Measurements from ENCODE around the gene MAB21L4.
"Not testable (repeated sequence)": the region's sequence is repeated elsewhere in the genome, so short reads cannot be mapped to it uniquely, and the experiment has no call there.

Gene MAB21L4

DNA sequence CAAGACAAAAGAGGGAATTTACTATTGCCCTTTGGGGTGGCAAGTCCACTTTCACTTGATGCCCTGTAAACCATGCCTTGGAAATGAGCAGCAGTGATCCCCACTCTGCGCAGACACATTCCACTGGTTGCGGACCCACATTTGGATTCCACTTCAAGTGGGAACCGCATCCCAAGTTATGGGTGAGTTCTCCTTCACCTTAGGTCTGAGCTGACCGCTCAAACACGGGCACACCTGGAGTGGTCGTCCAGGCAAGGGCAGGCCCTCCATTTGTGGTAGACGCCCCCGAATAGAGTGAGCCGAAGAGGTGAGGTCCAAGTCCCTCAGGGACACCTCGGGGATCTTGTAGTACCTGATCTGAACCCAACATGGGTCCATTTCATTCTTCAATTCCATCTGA is 37.1 kb downstream of the MAB21L4 start:
- DNase-seq (ENCODE audit: low read depth in 2 of 2) = no peak

DNA sequence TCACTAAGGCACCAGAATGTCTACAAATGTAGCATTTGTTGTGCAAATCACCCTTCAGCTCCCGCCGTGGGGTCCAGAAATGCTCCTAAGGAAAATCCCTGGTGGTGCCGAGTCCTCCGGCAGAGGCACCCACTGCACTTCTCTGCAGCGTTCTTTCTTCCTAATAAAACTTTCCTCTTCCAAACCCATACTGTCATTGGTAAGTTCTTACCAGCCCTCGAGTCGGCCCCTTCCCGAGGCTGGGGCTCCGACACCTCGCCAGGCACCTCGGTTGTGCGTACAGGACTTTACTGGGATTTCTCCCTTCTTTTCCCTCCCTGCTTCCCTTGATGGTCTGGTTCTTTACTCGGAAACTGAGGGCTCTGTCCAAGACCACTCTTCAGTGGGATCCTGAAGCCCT is 37.6 kb downstream of the MAB21L4 start:
- DNase-seq (ENCODE audit: low read depth in 2 of 2) = no peak

DNA sequence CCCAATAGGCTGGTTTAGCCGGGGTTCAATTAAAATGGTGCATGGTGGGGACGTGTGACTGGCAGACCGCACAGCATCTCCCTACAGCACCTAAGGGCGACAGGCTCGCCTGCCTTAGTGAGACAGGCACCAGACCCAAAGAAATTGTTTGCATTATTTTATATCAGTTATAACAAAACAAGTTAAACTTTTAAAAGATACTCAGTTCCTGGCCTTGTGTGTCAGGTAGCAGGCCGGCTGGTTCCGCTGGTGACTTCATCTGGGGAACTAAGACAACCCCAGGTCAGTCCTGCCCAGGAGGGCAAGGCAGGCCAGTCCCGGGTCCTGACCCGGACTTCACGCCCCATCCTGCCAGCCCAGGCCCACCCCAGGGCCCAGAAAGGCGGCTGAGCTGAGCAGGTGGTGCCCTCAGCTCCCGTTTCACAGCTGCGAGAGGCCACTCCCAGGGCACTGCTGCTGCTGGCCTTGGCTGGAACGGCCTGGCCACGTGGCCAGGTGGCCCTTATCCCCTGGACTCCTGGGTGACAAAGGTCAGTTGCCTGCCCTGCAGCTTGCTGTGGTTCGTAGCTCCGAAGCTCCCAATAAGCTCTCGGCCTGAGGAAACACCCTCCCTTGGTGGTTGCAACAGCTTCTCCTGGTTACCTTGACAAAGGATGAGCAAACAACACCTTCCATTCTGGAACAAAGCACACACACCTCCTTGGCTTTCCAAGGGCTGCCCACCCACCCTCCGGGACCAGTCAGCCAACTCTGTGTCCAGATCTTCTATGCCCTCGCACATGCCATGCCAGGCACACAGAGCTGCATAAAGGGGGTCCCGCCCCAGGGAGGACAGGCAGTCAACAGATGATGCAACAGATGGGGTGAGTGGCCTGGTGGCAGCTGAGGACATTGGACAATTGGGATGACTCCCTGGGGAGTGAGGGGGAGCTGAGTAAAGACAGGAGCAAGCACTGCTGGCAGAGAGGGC is 38.6 kb downstream of the MAB21L4 start:
- no peak for DNase-seq (ENCODE audit: low read depth in 2 of 2)

DNA sequence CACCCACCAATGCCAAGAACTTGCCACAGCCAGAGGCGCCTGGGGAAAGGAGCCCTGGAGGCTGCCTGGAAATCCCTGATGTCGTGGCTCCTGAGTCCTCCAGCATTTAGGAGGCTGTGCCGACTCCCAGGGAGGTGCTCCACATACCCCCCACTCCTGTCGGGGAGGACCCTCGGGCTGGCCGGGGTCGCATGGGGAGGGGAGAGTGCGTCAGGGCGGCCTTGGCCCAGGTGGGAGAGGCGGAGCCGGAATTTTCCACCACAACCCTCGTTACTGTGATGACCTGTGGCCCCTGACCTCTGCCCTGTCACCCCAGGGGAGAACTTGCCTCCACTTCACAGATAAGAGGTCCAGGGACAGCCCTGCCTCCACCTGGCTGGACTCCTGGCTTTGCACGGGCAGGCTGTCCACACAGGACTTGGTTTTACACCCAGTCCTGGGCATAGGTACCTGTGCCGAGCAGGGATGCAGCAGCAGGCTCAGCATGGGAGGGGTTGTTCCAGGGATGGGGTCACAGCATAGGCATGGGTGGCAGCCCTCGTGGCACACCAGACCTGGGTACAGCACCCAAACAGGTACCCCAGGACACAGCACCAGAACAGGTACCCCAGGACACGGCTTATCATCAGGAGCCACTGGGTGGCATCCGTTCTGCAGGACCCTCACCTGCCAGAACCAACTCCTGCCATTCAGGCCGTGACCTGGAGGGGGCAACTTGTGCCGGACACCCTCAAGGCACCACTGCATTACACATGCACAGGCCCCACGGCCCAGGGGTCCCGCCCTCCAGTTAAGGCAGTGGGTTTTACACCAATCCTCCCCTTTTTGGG is 39.6 kb downstream of the MAB21L4 start:
- DNase-seq (ENCODE audit: low read depth in 2 of 2) = no peak

DNA sequence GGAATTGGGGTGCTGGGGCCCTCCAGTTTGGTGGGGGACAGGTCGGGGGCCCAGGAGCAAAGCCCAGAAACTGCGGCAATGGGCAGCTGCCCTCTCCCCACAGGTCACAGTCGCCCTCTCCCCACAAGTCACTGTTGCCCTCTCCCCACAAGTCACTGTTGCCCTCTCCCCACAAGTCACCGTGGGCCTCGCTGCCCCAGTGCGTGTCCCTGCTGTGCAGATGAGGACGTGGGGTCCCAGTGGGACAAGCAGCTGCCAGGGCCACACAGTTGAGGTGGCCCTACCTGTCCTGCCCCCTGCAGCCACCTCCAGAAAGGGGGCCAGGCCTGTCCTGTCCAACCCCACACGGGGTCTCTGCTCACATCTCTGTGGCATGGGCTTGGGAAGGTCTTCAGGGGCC is 40.3 kb downstream of the MAB21L4 start:
- DNase-seq (ENCODE audit: low read depth in 2 of 2) = no peak

DNA sequence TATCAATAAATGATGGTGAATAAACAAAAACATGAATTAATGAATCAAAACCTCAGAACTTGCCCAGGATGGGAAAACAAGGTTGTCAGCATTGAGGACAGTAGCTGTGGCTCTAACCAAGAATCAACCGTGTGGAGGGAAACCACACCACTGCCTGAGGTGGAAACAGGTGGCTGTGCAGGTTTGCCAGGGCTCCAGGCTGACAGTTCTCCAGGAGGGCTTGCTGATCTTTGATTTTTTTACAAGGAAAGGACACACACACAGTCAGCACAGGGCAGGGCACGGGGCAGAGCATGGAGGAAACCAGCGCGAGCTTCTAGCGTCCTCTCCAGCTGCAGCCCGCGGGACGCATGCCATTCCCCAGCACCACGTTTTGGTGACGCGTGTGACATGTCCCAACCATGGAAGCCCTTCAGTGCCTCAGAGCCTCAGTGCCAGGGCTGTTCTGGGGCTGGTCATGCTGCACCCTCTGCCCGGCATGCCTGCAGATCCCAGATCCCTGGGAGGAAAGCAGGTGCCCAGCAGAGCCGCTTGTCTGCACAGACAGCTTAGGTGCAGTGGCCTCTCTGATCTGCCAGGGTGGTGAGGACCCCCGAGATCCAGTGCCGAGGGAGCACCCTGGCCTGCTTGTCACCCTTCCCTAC is 43.2 kb downstream of the MAB21L4 start:
- DNase-seq (ENCODE audit: low read depth in 2 of 2) = no peak

DNA sequence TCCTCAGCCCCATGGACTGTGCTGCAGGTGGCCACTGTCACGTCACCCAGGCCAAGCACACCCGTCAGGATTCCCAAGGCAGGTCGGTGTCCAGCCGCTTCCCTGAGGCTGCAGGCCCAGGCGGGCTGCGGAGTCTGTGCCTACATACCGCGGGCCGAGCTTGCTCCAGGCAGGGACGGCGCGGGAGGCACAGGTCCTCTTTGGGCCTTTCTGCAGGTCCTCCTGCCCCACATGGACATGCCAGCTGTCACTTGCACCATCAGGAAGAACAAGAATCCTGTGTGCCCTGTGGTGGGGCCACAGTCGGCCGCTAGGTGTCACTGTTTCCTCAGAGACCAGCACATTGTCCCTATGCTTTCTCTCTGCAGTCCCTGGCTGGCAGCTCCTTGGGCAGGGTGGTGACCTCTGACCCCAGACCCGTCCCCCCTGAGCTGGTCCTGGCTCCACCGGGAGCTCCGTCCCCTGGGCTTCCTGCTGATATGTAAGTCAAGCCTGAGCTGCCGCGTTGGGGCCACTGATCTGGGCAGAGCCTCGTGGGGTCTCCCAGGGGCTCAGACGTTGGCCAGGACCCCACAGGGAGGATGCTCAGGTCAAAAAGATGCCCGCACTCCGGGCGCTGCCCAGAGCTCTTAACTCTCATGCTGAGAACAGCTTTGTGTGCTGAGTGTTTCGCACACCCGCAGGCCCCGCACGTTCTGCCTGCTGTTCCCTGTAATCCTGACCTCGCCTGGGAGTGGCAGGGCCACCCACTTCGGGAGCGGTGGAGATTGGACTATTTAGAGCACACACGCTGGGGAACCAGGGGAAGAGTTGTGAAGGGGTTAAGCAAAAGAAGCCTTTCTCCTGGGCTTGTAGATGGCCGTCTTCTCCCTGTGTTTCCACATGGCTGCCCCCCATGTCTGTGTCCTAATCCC is 44.6 kb downstream of the MAB21L4 start:
- DNase-seq (ENCODE audit: low read depth in 2 of 2) = peak; percentile 59 to 74

DNA sequence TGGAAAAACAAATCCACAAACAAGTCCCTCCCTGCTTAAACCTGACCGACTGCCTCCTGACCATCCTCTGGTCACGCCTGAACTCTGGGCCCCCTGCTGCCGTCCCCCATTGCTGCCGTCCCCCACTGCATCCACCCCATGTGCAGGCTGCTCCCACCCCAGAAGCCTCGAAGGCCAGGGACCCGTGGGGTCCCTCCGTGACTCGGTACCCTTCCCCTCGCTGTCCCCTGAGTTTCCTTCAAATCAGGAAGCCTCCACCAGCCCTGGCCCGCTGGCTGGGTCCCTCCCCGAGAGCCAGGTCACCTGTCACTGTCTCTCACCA is 45.2 kb downstream of the MAB21L4 start:
- no peak for DNase-seq (ENCODE audit: low read depth in 2 of 2)

DNA sequence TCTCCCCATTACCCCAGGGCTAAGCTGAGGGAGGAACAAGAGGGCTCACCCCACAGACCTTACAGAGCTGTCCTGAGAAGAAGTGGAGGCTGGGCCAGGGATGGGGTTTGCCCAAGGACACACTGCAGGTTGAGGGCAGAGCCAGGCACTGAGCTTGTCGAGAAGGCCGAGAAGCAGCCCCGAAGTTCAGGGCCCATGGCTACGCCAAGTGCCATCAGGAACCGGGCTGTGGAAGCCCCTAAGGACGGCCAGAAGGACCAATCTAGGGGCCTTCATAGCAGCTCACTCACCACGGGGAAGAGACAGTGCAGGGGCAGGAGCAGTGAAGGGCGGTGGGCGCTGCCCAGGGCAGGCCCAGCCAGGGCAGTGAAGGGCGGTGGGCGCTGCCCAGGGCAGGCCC is 45.9 kb downstream of the MAB21L4 start:
- no peak for DNase-seq (ENCODE audit: low read depth in 2 of 2)

DNA sequence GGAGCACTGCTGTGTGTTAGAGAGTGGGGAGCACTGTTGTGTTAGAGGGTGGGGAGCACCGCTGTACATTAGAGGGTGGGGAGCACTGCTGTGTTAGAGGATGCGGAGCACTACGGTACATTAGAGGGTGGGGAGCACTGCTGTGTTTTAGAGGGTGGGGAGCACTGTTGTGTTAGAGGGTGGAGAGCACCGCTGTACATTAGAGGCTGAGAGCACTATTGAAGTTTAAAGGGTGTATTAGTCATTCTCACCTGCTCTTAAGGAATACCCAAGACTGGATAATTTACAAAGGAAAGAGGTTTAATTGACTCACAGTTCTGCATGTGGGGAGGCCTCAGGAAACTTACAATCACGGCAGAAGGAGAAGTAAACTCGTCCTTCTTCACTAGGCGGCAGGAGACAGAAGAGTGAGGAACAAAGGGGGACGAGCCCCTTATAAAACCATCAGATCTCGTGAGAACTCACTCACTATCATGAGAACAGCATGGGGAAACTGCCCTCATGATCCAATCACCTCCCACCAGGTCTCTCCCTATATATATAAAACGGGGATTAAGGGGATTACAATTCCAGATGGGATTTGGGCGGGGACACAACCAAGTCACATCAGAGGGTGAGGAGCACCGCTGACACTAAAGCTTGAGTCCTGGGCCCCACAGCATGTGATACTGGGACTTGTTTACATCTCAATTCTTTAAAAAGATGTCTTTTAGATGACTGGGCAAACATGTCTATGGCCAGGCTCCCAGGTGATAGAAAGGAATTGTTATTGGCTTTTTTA is 46.9 kb downstream of the MAB21L4 start:
- no peak for DNase-seq (ENCODE audit: low read depth in 2 of 2)

DNA sequence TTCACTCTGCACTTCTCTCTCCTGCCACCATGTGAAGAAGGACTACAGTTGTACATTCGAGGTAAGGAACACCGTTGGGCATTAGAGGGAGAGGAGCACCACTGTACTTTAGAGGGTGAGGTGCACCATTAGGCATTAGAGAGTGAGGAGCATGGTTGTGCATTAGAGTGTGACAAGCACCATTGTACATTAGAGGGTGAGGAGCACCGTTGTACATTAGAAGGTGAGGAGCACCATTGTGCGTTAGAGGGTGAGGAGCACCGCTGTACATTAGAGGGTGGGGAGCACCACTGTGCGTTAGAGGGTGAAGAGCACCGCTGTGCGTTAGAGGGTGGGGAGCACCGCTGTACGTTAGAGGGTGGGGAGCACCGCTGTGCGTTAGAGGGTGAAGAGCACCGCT is 48.1 kb downstream of the MAB21L4 start:
- no peak for DNase-seq (ENCODE audit: low read depth in 2 of 2)

DNA sequence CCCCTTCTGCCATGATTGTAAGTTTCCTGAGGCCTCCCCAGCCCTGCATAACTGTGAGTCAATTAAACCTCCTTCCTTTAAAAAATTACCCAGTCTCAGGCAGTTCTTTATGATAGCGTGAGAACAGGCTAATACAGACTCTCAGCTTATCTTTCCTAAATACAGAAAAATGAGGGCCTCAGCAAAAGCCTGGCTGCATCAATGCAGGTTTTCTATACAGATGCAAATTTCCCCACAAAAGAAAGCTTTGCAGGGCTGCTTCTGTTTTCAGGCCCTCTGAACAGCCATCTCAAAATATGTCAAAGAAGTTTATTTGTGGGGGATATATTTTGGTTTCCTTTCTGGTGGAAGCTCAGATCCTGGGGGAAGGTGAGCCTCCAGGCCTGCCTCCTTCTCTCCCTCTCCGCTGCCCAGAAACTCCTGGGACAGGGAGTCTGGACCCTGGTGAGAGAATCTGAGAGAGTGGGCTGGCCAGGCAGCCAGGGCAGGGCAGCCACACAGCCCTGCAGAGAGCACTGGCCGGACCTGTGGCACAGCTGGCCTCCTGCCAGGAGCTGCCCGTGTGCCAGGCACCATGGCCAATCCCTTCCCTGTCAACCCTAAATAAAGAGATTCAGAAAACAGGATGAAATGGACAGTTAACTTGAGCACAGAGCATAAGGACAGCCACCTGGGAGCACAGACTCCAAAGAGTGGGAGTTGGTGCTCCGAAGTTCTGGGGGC is 48.9 kb downstream of the MAB21L4 start:
- no peak for DNase-seq (ENCODE audit: low read depth in 2 of 2)

DNA sequence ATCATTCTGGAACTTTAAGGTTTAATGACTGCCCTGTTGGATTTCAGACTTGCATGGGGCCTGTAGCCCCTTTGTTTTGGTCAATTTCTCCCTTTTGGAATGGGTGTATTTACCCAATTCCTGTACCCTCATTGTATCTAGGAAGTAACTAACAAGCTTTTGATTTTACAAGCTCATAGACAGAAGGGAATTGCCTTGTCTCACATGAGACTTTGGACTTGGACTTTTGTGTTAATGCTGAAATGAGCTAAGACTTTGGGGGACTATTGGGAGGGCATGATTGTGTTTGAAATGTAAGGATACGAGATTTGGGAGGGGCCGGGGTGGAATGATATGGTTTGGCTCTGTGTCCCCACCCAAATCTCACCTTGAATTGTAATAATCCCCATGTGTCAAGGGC is 49.6 kb downstream of the MAB21L4 start:
- DNase-seq (ENCODE audit: low read depth in 2 of 2) = not testable (repeated sequence)

DNA sequence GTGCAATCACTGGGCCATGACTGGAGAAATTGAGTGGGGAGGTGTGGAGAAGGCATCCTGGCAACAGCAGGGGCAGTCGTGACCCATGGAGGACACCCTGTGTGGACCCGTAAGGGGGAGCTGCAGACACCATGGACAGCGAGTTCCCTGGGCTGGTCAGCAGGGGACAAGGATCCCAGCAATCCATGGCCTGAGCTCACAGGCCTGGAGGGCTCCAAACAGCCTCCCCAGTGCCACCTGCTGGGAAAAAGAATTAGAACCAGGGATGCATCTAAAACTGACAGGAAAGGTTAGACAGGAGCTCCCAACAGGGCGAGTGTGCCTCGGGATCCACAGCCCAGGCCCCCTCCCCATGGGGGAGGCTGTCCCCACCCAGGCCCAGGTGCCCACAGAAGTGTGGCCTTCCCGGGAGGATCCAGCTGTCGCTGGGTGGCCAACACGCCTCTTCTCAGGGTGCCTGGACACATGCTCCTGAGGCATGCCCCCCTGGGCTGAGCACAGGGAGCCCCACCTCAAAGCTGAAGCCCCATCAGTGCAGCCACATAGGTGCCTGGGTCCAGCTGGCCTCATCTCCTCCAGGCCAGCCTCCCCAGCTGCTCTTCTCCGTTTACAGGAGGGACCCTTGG is 55.4 kb downstream of the MAB21L4 start:
- DNase-seq (ENCODE audit: low read depth in 2 of 2) = no peak

DNA sequence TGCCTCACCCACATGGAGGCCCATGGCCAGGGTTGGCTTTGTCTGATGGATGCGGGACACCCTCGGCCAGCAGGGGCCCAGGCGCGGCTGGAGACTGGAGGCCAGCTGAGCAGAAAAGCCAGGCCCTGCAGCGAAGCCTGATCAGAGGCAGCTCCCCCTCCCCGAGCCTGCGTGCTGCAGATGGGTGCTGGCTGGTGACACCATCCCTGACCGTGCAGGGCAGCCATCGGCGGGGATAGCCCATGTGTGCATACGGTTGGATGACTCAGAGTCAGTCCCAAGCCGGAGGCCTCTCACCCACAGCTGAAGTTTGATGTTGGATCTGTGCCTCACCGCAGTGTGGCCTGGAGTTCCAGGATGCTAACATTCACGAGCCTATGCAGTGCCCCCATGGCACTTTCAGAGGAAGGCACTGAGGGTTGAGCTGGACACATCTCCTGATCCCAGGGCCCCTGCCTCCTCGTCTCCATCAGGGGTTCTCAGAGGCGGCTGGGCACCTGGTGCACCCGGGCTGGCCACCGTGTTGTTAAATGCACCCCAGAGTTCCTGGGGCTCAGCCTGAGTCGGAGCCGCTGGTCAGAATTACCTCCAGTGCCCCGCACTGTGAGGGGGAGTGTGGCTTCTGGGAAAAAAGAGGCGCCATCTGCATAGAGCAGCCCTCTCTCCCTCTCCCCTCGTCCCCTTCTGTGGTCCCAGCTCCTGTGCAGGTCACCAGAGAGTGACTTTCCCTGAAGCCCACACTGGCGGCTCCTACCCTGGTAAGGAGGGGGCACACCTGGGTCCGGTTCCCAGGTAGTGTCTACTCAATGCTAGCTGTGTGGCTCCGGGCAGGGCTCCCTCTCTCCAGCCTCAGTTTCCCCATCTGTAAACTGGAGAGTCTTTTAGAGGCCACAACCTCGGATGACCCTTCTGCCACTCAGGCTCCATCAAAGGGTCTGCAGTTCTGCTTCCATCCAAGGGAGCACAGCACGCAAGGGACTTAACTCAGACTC is 56.5 kb downstream of the MAB21L4 start:
- DNase-seq (ENCODE audit: low read depth in 2 of 2) = no peak

DNA sequence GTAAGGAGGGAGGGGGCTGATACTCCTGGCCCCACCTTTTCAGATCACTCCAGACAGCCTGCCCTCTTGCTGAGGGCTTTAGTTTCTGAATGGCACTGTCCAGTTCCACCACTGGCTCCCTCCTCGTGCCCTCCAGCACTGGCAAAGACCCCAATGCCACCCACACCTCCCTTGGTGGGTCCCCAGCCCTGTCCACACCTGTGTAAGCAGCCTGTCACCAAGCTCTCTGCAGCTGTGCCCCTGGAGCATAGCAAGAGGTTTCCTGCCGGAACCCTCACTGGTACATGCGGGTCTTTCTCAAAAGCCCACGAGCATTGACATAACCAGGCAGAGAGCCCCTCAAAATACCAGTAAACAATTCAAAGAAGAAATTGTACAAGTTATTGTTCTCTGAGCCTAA is 58.3 kb downstream of the MAB21L4 start:
- no peak for DNase-seq (ENCODE audit: low read depth in 2 of 2)

DNA sequence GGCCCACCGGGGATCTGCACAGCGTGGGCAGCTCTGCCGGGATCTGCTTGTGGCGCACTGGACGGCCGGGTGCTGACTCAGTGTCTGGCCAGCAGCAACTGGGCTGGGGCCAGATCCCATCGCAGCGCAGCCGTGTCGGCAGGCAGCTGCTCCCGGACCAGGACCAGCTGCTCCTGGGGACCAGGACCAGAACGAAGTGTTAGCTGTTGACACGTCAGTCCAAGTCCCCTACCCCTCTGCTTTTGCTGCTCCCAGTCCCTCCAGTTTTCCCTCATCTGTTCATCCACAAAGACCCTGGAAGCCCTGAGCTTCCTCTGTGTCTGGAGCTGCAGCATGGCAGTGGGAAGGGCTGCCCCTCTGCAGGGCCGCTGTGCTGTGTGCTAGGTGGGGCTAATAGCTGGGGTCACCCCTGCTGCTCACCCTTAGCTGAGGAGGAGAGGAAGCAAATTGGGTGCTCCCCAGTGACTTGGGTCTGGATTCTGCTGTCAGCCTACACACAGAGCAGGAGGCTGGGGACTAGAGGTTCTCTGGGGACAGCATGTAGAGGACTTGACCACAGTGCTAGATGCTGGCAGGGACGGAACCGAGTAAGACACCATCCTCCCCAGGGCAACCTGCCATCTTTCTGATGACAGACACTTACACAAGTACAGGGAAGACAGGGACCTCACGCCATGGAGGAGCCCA is 59.0 kb downstream of the MAB21L4 start:
- DNase-seq (ENCODE audit: low read depth in 2 of 2) = no peak

All from stimulated activated CD4-positive, alpha-beta T cell treated with anti-CD3 and anti-CD28 coated beads, Interleukin-15, amount 100 ng/mL, for 48 hours (primary cell).